ENCODE data around the gene MICAL3.

MICAL3 gene

GRCh38 chr22:17783773-17784480 is 240.4 kb downstream of the MICAL3 start (continued):
- no peak for TF ChIP-seq GLIS3 (CRISPR knock-in tag; IDR thresholded peaks at IDR 0.05)
- no peak for TF ChIP-seq BACH2 (CRISPR knock-in tag; IDR thresholded peaks at IDR 0.05; ENCODE audit: borderline replicate concordance)
- no peak for TF ChIP-seq ZNF70 (CRISPR knock-in tag; IDR thresholded peaks at IDR 0.05)
- TF ChIP-seq CREB5 (CRISPR knock-in tag; IDR thresholded peaks at IDR 0.05; ENCODE audit: low read depth), result no peak
- no peak for TF ChIP-seq ARNTL (CRISPR knock-in tag; IDR thresholded peaks at IDR 0.05; ENCODE audit: borderline replicate concordance, low read depth)
- no peak for TF ChIP-seq ZNF565 (CRISPR knock-in tag; conservative IDR thresholded peaks at IDR 0.05; ENCODE audit: low read depth)

GRCh38 chr22:17783312-17783711 is 241.0 kb downstream of the MICAL3 start:
- TF ChIP-seq ARNTL (CRISPR knock-in tag; IDR thresholded peaks at IDR 0.05; ENCODE audit: borderline replicate concordance, low read depth) (no peak), CSRNP3 (CRISPR knock-in tag; IDR thresholded peaks at IDR 0.05) (no peak), PATZ1 (CRISPR knock-in tag; IDR thresholded peaks at IDR 0.05; ENCODE audit: borderline replicate concordance) (no peak), ESRRG (CRISPR knock-in tag; IDR thresholded peaks at IDR 0.05) (no peak), SNAI2 (CRISPR knock-in tag; IDR thresholded peaks at IDR 0.05) (no peak), PPARA (CRISPR knock-in tag; IDR thresholded peaks at IDR 0.05; ENCODE audit: borderline replicate concordance) (no peak), ZNF565 (CRISPR knock-in tag; conservative IDR thresholded peaks at IDR 0.05; ENCODE audit: low read depth) (no peak), CREB5 (CRISPR knock-in tag; IDR thresholded peaks at IDR 0.05; ENCODE audit: low read depth) (no peak), TOX (CRISPR knock-in tag; IDR thresholded peaks at IDR 0.05; ENCODE audit: borderline replicate concordance) (no peak), TCF4 (CRISPR knock-in tag; IDR thresholded peaks at IDR 0.05; ENCODE audit: borderline replicate concordance) (no peak), CSDC2 (CRISPR knock-in tag; IDR thresholded peaks at IDR 0.05) (no peak), ZFP30 (CRISPR knock-in tag; IDR thresholded peaks at IDR 0.05) (no peak)
- TF ChIP-seq, protein P1, sequence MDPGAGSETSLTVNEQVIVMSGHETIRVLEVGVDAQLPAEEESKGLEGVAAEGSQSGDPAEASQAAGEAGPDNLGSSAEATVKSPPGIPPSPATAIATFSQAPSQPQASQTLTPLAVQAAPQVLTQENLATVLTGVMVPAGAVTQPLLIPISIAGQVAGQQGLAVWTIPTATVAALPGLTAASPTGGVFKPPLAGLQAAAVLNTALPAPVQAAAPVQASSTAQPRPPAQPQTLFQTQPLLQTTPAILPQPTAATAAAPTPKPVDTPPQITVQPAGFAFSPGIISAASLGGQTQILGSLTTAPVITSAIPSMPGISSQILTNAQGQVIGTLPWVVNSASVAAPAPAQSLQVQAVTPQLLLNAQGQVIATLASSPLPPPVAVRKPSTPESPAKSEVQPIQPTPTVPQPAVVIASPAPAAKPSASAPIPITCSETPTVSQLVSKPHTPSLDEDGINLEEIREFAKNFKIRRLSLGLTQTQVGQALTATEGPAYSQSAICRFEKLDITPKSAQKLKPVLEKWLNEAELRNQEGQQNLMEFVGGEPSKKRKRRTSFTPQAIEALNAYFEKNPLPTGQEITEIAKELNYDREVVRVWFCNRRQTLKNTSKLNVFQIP (CRISPR knock-in tag; IDR thresholded peaks at IDR 0.05; ENCODE audit: borderline replicate concordance, low read depth), result no peak
- no peak for ATAC-seq

DNA sequence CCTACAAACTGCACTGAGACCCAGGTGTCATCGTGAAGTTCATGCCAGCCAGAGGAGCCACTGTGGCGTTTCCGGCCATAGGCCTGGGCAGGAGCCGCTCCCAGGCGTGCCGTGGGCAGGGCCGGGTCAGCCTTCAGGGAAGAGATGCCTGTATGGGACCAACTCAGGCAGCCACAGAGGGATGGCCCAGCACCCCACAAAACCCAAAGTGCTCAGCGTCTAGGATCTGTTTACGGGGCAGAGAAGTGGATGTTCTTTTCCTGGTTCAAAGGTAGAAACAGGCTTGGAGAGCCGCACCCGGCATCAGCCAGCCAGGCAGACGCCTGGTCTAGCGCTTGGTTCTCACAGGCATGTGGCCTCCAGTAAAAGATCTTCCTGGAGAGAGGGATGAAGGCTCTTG is 241.7 kb downstream of the MICAL3 start:
- TF ChIP-seq BACH2 (CRISPR knock-in tag; IDR thresholded peaks at IDR 0.05; ENCODE audit: borderline replicate concordance) (no peak), ZFP30 (CRISPR knock-in tag; IDR thresholded peaks at IDR 0.05) (no peak), ISL1 (CRISPR knock-in tag; IDR thresholded peaks at IDR 0.05) (no peak), TOX (CRISPR knock-in tag; IDR thresholded peaks at IDR 0.05; ENCODE audit: borderline replicate concordance) (no peak), PPARA (CRISPR knock-in tag; IDR thresholded peaks at IDR 0.05; ENCODE audit: borderline replicate concordance) (no peak), RARB (CRISPR knock-in tag; IDR thresholded peaks at IDR 0.05) (no peak), ZNF565 (CRISPR knock-in tag; conservative IDR thresholded peaks at IDR 0.05; ENCODE audit: low read depth) (no peak), SNAI2 (CRISPR knock-in tag; IDR thresholded peaks at IDR 0.05) (no peak)
- ATAC-seq, result no peak

DNA sequence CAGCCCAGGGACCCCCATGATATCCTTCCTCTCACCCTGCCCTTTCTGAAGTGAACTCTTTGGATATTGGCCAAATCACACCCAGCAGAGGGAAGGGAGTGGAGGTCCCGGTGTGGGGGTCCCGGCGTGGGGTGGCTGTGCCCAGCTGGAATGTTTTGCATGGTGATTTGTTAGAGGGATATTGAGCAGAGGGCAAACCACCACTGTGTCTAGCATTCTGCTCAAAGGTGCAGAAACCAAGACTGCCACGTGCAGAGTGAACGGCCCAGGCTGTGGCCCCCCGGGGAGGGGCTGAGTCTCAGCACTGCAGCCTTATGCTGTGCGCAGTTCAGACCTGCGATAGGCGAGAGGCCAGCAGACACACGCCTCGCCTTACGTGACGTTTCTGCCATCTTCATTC is 242.2 kb downstream of the MICAL3 start:
- TF ChIP-seq ZFP3 (CRISPR knock-in tag; IDR thresholded peaks at IDR 0.05), result no peak
- TF ChIP-seq PATZ1 (CRISPR knock-in tag; IDR thresholded peaks at IDR 0.05; ENCODE audit: borderline replicate concordance), result no peak
- TF ChIP-seq GLIS3 (CRISPR knock-in tag; IDR thresholded peaks at IDR 0.05), result no peak
- no peak for TF ChIP-seq ZNF70 (CRISPR knock-in tag; IDR thresholded peaks at IDR 0.05)
- TF ChIP-seq ISL1 (CRISPR knock-in tag; IDR thresholded peaks at IDR 0.05), result no peak
- no peak for TF ChIP-seq TOX (CRISPR knock-in tag; IDR thresholded peaks at IDR 0.05; ENCODE audit: borderline replicate concordance)
- TF ChIP-seq BACH2 (CRISPR knock-in tag; IDR thresholded peaks at IDR 0.05; ENCODE audit: borderline replicate concordance), result no peak
- no peak for TF ChIP-seq SNAI2 (CRISPR knock-in tag; IDR thresholded peaks at IDR 0.05)
- TF ChIP-seq OSR1 (CRISPR knock-in tag; IDR thresholded peaks at IDR 0.05), result no peak
- no peak for TF ChIP-seq ZFP30 (CRISPR knock-in tag; IDR thresholded peaks at IDR 0.05)
- no peak for TF ChIP-seq ZC3H10 (CRISPR knock-in tag; IDR thresholded peaks at IDR 0.05)
- no peak for TF ChIP-seq PPARA (CRISPR knock-in tag; IDR thresholded peaks at IDR 0.05; ENCODE audit: borderline replicate concordance)
- no peak for ATAC-seq
